KG1 (cell line): ENCODE data around the gene DRGX.

ENCODE experiments used
- DNase-seq: peaks from one replicate; lab custom pipeline; 2025; lab: John Stamatoyannopoulos, UW

Gene DRGX

GRCh38 chr10:49407552-49408137 lies 11.8 kb upstream of the DRGX start:
- DNase-seq, result peak; percentile 45

DNA sequence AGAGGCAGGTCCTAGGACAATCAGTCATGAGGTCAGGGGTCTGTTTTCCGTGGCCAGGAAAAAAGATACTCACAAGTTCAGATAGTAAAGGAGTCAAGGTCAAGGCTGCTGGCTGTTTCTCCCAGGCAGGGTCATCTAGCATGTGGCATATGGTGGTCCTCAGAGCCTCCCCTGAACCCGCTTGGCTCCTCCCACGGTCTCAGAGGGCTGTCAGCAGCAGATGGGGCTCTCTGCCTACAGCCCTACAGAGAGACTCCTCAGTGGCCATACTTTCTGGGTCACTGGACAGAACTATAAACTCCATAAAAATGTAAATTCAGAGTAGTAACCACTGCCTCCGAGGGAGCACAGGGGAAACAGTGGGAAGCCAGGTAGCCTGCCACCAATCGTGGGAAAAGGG lies 11.3 kb upstream of the DRGX start:
- DNase-seq, result no peak

DNA sequence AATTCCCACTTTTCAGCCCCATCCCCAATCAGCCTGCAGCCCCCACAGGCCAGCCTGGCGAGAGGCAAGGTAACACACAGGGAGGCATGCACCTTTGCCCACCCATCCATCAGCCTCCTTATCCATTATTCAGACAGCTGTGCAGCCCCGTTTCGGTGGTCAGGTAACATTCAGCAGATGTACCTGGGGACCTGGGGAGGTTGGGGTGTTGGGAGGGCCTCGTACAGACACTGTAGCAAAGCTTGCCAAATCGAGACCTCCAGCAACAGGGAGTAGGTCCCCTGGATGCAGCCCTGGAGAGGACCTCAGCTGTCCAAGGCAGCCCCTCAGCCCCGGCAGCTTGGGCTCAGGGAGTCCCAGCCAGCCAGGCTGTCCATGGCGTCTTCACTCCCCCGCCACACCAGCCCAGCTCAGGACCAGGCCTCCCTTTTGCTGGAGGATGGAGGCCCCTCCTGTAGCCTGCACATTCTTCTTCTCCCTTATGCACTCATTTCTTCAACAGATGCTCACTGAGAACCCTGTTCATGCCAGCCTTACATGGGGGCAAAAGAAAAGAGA lies 8.5 kb upstream of the DRGX start:
- no peak for DNase-seq

- no peak for DNase-seq
These were observed 7.5 kb upstream of the DRGX start for GRCh38 chr10:49403363-49403762.

GRCh38 chr10:49400365-49400764 lies 4.5 kb upstream of the DRGX start:
- no peak for DNase-seq

DNA sequence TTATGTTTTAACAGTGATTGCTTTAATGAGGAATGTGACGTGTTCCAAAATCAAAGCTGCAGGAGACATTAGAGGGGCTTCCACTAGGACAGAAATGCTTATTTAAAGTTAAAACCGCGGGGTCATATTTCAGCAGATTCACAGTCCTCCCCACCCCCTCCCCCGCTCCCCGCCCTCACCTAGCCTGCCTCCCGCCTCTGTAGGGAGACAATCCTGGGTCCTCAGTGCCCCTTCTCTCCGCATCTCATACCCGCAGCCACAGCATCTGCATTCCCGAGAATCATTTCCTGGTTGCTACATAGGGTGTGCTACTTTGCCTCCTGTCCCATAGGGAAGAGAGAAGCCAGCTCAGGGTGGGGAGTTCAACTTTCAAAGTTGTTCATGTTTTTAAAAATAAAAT lies 3.1 kb upstream of the DRGX start:
- DNase-seq, result no peak

DNA sequence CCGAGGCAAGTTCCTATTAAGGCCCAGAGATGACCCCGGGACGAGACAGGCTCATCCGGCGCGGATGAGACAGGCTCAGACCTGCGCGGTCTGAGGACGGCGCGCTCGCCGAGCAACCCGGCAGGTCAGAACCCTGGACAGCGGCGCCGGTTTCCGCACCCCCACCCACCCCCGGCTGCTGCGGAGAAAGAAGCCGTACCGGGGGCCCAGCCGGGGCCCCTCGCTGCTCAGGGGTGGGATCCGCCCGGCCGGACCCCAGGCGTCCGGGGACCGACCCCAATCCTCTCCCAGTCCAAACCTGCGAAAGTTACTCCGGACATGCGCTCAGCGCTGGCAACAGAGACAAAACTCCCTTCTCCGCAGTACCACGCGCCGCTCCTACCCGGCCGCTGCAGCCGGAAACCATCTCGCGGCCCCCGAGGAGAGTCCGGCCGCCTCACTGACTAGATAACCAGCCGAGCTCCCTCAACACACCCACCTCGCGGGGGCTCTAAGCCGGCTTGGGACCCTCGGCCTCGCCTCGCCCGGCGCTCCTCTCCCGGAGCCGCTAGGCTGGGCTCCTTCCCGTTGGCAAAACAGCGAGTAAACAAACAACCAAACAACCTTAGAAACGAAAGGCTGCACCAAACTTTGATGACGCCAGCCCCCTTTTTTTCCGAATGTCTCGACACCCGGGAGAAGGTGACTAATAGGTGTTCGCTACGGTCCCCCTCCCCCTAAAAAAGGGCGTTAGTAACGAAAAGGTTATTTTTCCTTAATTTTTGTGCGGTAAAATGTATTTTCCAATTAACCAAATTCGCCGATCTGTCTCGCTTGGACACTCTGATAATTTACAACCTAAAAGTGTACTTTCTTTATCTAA lies 2.3 kb upstream of the DRGX start:
- DNase-seq, result peak; percentile 18

GRCh38 chr10:49397036-49397999 lies 1.4 kb upstream of the DRGX start:
- DNase-seq, result no peak

DNA sequence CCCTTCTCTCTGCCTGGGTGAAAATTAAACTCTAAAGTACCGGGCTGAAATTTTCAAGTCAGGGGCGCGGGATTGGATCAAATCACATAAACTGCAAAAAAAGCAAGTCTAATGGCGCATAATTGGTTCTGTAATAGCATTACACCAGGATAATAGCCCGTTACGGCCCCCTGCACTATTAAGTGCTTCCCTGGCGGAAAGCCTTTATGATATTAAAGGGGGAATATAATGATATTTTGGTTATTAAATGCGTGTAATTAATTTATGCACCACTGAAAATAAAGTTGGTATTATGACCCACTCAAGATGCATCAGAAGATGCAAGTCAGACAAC lies 744 bp upstream of the DRGX start:
- DNase-seq, result no peak

GRCh38 chr10:49394933-49395740 lies 752 bp downstream of the DRGX start:
- no peak for DNase-seq

- no peak for DNase-seq
These were observed 2.1 kb downstream of the DRGX start for GRCh38 chr10:49393757-49394156.

GRCh38 chr10:49393301-49393700 lies 2.6 kb downstream of the DRGX start:
- DNase-seq, result no peak

DNA sequence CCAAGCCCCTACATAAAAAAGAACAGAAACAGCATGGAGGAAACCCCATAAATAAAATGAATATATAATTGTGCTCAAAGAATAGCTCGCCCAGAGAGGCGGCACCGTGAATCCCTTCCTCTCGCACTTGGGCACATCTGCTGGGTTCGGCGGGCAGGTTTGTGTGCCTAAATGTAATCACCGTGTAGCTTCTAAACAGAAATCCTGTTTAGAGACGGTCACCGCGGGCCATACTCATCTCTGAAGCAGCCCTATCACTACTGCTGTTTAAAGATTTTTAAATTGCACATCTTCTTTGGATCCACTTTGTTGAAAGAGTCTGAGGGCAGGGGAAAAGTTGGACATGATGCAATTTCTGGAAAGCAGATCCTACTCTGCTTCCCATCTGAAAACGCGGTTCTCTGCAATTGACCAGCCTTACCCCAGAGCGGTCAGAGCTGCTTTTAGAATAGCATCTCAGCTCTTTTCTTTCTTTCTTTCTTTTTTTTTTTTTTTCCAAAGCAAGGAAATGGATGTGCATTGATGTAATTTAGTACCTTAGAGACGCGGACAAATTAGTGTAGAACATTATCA lies 6.4 kb downstream of the DRGX start:
- DNase-seq, result no peak

DNA sequence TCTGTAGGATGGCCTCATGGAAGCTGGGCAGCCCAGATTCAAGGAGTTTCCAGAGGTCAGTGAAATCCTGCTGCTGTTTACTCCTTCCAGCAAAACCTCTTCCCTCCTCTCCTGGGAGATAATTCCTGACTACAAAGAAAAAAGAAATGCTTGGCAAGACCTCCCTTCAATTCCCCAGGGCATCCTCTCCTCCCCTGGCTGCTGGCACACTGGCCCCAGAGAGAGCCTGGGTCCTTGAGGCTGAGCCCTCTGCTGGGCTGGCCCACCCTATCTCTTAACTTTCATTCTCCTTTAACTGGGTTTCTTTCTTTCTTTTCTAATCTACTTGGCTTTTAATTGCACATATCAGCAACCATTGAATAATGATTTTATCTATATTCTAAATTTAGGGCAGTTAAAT lies 7.7 kb downstream of the DRGX start:
- no peak for DNase-seq

- no peak for DNase-seq
These were observed 8.8 kb downstream of the DRGX start for GRCh38 chr10:49387071-49387470.

- DNase-seq, result no peak
These were observed 9.7 kb downstream of the DRGX start for GRCh38 chr10:49385939-49386922.

DNA sequence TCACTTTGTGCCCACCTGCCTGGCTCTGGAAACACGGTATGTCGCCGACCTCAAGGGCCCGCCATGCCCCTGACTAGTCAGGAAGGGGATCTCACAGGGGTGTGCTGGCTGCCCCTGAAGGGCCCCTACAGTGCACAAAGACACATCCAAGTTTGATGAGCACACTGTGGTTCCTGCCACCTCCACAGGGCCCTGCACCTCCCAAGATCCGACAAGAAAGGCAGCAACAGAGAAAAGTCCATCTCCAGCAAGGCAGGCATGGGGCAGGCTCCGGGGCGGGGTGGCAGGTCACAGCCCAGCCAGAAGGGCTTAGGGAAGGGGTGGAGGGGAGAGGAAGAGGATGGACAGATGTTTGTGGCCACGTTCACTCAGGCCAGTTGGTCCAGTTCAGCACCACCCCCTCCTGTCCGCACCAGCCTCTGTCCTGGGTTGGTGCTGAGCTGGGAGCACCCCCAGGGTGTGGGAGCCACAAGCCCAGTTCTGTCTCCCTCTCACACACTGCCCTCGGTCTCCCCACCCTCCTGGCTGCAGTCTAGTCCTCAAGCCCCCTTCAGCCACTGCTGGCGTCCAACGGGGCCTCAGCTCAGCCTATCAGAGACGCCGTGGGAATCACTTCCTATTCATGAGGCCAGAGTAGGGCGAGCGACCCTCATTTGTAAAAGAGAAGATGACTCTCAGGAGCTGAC lies 11.5 kb downstream of the DRGX start:
- no peak for DNase-seq

- DNase-seq, result no peak
These were observed 12.0 kb downstream of the DRGX start for GRCh38 chr10:49383853-49384252.

GRCh38 chr10:49382826-49383225 lies 13.1 kb downstream of the DRGX start:
- DNase-seq, result no peak
